HL-60 (cell line): ENCODE measurements around the gene AGBL4.

Experiments
- CTCF ChIP-seq: IDR thresholded peaks from one replicate; pipeline ENCODE4 v1.5.1; 2011; ENCODE audit warnings: low read length, control low read depth, inconsistent platforms; ENCODE audit not compliant: insufficient read depth
- GABPA ChIP-seq: IDR thresholded peaks from 2 replicates; pipeline ENCODE4 v1.6.1; 2012; ENCODE audit warnings: low read depth
- POLR2AphosphoS5 ChIP-seq: IDR thresholded peaks from 2 replicates; pipeline ENCODE4 v1.6.1; 2012; ENCODE audit warnings: low read depth
- SPI1 ChIP-seq: IDR thresholded peaks from 2 replicates; pipeline ENCODE4 v1.6.1; 2012; ENCODE audit warnings: low read depth, mild to moderate bottlenecking, borderline replicate concordance
- TF ChIP-seq, protein P1 (sequence below): IDR thresholded peaks from 2 replicates; pipeline ENCODE4 v1.6.1; 2012; ENCODE audit warnings: low read depth; ENCODE audit not compliant: insufficient replicate concordance

DNA sequence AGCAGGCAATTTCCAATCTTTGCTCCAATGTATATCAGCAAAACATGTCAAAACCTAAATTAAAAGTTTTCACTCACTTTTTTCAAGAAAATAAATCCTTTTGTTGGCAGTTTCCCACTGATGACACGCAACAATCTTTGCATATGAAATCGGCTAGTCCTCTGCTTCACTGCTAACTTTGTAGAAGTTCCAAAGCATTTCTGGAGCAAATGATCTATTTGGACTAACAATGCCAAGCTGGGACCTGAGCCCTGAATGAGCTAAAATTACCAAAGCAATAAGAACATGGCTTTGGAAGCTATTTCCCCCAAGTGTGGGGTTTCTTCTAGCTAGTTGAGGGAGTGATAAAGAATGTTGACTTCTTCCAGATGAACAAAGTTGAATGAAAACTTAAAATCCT lies 1252.2 kb downstream of the AGBL4 start:
- TF ChIP-seq CTCF, result no peak
- no peak for TF ChIP-seq POLR2AphosphoS5
- no peak for TF ChIP-seq GABPA
- TF ChIP-seq, protein P1, sequence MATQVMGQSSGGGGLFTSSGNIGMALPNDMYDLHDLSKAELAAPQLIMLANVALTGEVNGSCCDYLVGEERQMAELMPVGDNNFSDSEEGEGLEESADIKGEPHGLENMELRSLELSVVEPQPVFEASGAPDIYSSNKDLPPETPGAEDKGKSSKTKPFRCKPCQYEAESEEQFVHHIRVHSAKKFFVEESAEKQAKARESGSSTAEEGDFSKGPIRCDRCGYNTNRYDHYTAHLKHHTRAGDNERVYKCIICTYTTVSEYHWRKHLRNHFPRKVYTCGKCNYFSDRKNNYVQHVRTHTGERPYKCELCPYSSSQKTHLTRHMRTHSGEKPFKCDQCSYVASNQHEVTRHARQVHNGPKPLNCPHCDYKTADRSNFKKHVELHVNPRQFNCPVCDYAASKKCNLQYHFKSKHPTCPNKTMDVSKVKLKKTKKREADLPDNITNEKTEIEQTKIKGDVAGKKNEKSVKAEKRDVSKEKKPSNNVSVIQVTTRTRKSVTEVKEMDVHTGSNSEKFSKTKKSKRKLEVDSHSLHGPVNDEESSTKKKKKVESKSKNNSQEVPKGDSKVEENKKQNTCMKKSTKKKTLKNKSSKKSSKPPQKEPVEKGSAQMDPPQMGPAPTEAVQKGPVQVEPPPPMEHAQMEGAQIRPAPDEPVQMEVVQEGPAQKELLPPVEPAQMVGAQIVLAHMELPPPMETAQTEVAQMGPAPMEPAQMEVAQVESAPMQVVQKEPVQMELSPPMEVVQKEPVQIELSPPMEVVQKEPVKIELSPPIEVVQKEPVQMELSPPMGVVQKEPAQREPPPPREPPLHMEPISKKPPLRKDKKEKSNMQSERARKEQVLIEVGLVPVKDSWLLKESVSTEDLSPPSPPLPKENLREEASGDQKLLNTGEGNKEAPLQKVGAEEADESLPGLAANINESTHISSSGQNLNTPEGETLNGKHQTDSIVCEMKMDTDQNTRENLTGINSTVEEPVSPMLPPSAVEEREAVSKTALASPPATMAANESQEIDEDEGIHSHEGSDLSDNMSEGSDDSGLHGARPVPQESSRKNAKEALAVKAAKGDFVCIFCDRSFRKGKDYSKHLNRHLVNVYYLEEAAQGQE, result no peak
- TF ChIP-seq SPI1, result no peak
